NCI-H2081 treated with DMSO at 0.1 percent for 48 hours (cell line): ENCODE measurements around the gene PACS1.
"Not testable (repeated sequence)": the region's sequence is repeated elsewhere in the genome, so short reads cannot be mapped to it uniquely, and the experiment has no call there.

Source experiments
- DNase-seq: peaks from one replicate; lab custom pipeline; 2025; lab: John Stamatoyannopoulos, UW

Gene PACS1

DNA sequence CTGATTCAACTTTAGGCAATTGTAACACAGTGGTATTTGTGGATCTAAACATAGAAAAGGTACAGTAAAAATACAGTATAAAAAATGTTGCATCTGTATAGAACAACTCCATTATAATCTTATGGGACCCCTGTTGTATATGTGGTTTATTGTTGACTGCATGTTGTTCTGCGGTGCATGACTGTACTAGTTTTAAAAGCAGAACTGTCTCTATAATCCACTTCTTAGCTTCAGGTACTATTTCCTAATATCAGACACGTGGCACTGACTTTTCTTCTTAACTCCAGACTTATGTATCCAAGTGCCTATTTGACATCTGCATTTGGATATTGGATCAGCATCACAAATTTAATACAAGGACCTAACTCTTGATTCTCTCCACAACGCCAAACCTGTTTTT, 41.1 kb downstream of the PACS1 start:
- no peak for DNase-seq

DNA sequence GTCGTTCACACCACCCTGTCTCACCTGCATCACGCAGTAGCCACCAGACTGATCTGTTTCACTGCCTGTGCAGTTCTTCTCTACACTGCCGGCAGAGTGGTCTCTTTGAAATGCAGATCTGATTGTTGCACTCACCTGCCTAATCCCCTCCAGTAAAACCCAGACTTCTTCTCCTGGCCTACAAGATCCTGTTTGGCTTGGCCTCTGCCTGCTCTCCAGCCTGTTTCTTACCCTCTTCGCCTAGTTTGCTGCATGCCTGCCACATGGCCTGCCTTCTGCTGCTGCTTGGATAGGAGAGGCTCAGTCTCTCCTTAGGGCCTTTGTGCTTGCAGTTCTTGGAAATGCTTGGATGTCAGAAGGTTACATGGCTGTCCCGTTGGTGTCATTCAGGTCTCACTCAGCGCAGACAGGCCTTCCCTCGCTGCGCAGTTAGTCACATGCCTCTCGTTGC, 42.0 kb downstream of the PACS1 start:
- DNase-seq: no peak

DNA sequence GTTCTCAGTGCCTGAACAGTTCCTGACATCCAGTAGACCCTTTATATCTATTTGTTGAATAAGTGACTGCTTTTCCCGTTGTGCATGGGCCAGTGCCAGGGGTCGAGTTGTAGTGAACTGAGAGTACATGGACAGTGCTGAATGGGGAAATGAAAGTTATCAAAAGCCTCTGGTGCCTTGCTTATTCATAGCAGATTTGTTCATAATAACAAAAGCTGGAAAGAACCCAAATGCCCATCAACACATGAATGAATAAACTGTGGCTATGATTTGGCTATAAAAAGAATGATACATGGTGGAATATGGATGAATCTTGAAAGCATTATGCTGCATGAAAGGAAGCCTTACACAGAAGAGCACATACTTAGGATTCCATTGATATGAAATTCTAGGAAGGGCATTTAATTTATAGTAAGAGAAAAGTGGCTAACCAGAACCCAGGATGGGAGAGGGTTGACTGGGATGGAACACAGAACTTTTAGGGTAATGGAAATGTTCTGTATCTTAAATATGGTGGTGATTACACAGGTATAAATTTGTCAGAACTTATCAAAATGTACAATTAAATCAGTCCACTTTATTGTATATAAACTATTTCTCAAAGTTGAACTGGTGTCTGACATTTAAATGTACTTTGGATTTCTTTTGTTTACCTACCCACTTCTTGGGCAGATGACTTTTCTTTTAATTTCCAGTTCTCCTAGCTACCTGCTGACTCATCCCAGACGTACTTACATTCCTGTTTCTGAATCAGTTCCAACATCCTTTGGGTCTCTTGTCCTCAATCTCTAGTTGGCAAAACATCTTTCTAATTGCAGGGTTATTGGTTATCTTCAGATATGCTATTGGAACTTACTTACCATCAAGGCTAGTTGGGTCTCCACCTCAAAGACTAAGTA, 42.8 kb downstream of the PACS1 start:
- DNase-seq: no peak

DNA sequence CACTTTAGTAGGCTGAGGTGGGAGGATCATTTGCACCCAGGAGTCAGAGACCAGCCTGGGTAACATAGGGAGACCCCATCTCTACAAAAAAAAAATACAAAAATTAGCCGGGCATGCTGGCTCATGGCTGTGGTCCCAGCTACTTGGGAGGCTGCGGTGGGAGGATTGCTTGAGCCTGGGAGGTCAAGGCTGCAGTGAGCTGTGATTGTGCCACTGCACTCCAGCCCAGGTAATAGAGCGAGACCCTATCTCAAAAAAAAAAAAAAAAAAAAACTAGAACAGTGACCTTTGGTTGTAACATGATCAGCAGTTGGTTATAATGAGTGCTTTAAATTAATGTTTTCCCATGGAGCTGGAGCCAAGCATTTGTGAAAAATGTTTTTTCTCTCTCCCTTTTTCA, 44.9 kb downstream of the PACS1 start:
- DNase-seq: not testable (repeated sequence)

DNA sequence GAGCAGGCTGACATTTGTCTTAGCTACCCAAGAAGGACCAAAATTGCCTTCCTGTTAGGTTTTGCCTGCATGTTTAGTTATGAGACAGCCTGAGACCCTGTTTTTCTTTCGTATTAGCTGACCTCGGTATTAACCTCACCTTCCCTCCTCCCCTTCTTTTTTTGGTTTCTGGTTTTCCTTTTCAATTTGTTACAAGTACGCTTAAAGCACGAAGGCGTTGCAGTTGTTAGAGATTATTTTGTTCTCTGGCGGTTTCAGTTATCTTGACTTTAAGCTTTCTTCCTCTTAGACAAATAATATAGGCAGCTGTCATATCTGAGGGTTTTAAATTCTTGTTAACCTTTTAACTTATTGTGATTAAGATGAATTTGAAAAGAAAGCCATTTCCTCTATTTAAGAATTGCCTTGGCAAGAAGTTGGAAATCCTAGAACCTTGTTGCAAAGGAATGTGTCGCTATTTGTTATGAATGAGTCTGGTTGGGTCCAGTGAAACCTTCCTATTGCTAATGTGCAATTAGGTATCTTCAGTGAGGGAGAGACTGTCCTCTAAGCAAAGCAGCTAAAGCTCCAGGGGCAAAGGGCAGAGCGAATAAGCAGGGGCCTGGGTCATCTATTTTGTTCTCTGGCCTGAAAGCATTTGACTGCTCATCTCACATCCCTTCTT, 45.7 kb downstream of the PACS1 start:
- no peak for DNase-seq

DNA sequence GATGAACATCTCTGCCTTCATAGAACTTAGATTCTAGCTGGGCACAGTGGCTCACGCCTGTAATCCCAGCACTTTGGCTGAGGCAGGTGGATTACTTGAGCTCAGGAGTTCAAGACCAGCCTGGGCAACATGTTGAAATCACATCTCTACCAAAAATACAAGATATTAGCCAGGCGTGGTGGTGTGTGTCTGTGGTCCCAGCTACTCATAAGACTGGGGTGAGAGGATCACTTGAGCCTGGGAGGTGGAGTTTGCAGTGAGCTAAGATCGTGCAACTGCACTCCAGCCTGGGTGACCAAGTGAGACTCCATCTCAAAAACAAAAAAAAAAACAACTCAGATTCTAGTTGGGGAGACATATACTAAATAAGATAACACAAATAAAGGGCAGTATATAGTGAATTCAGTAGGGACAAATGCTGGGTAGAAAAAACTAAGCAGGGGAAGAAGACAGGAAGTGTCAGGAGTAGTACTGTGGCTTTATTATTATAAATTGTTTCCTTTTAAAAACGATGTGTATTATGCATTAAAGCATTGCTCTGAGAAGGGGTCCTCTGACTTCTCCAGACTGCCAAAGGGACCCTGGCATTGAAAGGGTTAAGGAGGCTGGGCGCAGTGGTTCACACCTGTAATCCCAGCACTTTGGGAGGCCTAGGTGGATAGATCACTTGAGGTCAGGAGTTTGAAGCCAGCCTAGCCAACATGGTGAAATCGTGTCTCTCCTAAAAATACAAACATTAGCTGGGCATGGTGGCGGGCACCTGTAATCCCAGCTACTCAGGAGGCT, 46.7 kb downstream of the PACS1 start:
- DNase-seq: no peak

DNA sequence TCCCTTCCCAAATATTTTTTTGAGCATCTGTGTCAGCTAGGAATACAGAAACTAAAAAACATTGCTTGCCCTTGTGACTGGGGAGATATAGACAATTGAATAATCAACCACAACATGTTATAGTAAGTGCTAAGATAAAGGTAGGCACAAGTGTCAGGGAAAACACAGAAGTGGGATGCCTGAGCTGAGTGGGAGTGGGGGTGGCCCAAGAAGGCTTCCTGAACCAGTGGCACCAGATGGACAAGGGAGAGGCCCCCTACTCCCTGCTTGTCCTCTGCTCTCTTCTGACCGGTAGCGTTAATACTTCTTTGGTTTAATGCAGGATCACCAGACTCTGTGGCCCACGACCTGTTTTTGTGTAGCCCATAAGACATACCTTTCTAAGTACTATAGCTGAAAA, 48.8 kb downstream of the PACS1 start:
- no peak for DNase-seq

DNA sequence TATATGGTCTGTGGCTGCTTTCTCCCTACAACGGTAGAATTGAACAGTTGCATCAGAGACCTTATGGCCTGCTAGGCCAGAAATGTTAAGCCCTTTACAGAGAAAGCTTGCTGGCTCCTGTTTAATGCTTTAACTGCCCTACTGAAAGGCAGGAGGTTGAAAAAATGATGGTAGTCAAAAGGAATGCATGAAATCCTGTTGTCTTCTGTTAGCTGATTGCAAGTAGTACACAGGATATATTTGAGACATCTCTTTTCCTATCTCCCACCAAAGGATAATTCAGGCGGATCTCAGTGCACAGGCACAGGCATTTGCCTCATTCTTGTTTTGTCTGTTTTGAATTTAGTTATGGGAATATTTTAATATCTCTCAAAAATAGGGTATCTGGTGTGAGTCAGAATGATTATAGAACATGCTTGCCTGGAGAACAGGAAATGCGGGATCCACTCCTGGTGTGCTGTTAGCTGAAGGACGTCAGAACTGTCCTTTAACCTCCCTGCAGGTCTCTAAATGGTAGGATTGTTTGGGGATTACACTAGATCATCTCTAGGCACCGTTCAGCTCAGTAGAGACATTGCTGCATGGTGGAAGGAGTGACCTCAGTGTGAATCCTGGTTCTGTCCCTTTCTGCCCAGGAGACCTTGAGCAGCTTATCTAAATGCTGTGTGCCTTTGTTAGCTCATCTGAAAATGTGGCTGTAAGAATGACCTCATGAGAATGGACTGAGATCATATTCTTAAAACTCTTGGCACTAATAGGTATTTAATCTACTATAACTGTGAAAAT, 49.5 kb downstream of the PACS1 start:
- no peak for DNase-seq

DNA sequence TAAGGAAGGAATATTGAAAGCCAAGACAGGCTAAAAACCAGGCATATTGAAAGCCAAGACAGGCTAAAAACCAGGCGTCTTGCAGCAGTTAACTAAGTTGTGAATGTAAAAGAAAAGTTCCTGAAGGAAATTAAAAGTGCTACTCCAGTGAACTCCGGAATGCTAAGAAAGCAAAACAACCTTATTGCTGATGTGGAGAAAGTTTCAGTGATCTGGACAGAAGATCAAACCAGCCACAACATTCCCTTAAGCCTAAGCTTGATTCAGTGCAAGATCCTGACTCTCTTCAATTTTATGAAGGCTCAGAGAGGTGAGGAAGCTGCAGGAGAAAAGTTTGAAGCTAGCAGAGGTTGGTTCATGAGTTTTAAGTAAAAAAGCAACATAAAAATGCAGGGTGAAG, 51.4 kb downstream of the PACS1 start:
- no peak for DNase-seq

DNA sequence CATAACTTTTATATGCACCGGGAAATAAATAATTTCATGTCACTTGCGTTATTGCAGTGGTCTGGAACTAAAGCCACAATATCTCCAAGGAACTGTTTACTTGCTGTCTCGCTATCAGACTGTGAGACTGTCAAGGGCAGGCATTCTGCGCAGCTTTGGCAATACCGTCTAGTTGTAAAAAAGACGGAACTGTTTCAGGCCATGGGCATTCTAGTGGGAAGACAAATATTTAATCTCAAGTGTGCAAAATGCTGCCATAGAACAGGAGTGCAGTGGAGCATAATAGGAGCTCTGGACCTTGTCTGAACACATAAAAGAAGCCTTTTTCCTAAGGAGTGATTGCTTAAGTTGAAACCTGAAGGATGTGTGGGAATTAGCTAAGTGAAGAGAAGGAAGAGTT, 53.8 kb downstream of the PACS1 start:
- DNase-seq: no peak

DNA sequence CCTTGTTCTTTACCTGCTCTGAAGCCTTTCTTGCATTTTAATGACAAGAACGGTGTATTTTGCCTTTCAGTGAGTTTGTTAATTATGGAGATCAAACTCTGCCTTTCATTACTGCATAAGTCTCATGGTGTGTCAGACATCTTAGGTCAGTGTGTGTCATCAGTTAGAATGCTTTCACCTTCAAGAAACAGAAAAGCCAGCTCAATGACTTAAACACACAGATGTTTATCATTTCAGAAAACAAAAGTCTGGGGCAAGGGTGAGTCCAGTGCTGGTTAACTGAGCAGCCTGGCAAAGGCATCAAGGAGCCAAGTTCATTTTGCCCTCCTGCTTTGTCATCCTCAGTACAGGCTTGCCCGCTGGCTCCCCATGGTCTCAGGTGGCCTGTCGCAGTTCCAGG, 54.5 kb downstream of the PACS1 start:
- DNase-seq: no peak

DNA sequence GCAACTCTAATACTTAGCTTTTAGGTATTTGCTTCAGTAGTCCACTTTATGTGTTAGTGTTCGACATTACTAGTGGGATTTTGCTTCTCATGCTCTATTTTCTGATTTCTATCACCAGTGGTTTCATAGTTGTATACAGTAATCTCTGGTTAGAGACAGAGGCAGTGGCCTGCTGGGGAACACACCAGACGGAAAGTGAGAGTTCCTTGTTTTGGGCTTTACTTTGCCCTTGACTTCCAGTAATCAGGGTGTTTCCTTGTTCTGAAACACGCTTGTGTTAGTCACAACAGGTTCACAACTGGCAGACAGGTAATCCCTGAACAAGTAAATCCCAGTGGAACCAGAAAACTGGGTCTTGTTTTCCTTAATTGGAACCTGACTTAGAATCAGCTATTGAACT, 56.0 kb downstream of the PACS1 start:
- DNase-seq: no peak

DNA sequence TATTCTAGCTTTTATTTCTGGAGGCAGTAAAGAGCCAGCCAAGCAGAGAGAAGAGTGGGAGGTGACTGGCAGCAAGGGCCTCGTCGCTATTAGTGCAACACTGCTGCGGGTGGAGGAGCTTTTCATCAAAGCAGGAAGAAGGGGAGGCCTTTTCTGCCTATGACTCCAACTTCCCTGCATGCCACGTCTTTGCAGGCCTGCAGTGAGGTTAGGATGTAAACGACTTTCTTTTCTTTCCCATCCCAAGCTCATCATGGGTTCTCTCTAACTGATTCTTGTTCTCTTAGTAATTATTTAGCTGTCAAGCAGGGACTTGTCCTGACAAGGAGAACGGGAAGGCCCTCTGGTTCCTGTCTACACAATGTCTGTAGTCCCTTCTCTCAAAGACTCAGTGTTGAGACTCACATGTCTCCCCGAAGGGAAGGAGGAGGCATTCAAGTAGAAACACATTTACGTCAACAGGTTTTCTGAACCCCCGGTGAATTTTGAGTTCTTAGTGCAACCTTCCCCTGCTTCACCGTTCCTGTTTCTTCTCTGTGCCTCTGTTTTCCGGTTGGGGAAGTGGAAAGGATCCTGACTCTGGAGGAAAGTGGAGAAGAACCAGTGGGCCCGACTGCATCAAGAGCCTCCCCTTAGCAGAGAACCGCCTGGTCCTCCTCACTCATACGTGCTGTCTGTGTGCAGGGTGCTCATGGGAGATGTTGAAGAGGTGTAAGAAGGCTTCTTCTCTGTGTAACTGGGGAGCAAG, 56.9 kb downstream of the PACS1 start:
- DNase-seq: no peak

DNA sequence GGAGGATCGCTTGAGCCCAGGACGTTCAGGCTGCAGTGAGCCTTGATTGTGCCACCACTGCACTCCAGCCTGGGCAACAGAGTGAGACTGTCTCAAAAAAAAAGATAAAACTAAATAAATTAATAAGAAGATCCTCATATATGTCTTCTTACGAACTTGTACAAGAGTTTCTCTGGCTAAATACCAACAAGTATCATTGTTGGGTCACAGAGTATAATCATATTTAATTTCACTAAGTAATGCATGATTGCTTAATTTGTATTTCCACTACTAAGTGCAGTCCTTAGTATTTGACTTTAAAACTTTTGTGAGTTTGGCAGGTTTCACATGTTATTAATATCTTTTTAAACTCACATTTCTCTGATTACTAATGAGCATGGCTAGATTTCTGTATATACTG, 60.9 kb downstream of the PACS1 start:
- no peak for DNase-seq

DNA sequence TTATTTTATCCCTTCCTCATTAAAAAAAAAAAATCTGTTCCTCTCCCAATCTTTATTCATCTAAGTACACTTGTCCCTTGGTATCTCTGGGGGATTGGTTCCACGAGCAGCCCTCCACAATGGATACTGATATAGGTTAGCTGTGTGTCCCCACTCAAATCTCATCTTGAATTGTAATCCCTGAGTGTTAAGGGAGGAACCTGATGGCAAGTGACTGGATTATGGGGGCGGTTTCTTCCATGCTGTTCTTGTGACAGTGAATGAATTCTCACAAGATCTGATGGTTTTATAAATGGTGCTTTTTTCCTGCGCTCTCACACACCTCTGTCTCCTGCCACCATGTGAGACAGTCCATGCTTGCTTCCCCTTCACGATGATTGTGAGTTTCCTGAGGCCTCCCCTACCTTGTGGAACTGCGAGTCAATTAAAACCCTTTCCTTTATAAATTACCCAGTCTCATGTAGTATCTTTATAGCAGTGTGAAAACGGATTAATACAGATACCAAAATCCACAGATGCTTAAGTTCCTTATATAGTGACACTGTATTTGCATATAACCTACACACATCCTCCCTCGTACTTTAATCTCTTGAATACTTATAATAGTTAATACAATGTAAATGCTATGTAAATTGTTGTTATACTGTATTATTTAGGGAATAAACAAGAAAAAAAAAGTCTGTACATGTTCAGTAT, 62.0 kb downstream of the PACS1 start:
- DNase-seq: no peak

DNA sequence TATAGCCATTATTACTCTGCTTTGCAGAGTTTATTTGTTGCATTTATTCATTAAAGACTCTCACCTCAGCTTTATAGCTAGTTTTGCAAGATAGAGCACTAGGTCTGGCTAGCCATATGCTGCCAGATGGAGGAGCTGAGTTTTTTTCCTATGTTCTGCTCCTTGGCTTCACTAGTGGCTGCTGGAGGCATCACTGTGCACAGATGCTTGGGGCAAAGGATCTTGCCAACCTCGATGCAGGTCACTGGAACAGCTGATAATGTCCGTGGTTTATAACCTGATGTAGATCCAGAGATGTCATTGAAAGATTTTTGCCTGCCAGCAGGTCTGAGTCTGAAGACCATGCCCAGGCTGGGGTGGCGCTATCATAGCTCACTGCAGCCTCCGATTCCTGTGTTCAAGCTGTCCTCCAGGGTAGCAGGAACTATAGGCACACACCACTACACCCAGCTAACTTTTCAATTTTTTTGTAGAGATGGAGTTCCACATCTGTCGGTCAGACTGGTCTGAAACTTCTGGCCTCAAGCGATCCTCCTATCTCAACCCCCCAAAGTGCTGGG, 63.2 kb downstream of the PACS1 start:
- DNase-seq: no peak

DNA sequence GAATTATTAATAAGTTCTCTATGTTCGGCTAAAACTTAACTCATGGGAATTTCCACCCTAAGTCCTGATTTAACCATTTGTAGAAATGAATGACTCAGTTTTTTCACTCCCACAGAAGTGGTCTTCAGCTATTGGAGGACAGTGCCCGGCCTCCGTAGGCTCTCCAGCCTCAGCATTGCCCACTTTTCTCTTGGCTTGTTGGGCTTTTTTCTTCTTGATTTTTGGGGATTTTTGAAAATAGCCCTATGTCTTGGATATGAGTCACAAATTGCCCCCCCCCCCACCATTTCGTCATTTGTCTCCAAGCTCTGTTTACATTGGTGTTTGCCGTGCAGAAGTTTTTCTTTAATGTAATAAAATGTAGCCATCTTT, 66.7 kb downstream of the PACS1 start:
- DNase-seq: no peak

DNA sequence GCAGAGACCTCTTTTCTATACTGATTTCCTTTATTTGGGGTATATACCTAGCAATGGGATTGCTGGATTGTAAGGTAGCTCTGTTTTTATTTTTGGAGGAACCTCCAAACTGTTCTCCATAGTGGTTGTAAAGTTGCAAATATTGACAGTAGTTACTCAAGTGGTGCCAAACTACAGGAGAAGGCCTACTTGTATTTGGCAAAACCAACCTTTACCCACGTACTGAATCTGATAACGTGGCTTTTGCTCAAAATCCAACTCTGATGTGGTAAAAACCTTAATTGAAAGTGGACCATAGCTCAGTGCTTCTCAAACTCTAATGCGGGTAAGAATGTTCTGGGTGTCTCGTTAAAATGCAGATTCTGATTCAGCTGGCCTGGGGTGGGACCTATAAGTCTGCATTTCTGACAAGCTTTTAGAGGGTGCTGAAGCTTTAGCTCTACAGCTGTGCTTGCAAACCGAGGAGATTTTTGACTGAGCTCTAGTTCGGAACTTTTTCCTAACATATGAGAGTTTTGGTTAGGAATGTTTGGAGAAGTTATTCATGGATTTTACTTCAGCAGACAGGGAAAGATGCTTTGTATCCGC, 69.8 kb downstream of the PACS1 start:
- DNase-seq: no peak

DNA sequence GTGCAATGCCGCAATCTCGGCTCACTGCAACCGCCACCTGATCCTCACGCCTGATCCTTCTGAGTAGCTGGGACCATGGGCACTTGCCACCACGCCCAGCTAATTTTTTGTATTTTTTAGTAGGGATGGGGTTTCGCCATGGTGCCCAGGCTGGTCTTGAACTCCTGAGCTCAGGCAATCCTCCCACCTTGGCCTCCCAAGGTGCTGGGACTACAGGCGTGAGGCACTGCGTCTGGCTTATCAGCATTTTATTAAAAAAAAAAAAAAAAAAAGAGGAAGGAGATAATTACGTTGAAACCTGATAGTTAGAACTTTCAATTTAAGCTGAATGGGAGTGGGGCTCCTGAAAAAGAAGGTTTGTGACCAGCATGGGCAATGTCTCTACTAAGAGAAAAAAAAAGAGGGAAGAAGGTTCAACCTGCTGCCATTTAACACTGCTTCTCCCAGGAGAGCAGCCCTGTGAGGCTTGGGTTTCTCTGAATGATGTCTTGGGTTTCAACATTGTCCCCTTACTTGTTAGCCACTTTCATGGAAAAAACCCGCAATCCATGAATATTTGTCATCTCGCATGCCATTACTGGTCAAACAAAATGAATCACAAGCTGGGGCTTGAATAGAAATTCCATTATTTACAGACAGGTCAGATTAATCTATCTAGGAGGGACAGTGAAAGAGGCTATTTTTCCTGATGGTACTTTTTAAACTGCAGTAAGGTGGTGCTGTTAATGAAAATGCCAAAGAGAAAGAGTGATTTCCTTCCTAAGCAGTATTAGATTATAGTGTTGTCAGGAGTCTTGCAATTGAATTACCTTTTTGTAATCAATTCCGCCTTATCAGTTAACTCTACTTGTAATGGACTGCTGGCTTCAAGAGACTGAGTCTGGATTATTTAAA, 72.5 kb downstream of the PACS1 start:
- DNase-seq: no peak
